Aorta (tissue), 5 donors: ENCODE data around the gene PROP1. TPM values are rescaled to one million over a fixed set of nuclear protein-coding genes. Genes with fewer than 3 reads are reported as not detected.
"Not testable (repeated sequence)": the region's sequence is repeated elsewhere in the genome, so short reads cannot be mapped to it uniquely, and the experiment has no call there.

ENCODE experiments used
- ATAC-seq: fragments of 200-7000 bp; cut with Tn5 transposase; one replicate; pipeline ENCODE4 v1.9.1; 2022; ENCODE audit warnings: moderate library complexity; ENCODE audit not compliant: low FRiP score
- DNase-seq, 2 donors: peaks; one replicate each; pipeline ENCODE4 v3.0.0-alpha.2; 2020
- H3K27ac ChIP-seq, 2 donors: one replicate each; pipeline ENCODE4 v1.5.1; 2013; ENCODE audit warnings: low read length in 2 of 2, mild to moderate bottlenecking in 2 of 2, moderate library complexity in 2 of 2, control low read depth in 1 of 2, inconsistent platforms in 1 of 2, low read depth in 1 of 2
- H3K27me3 ChIP-seq, 2 donors: one replicate each; pipeline ENCODE4 v1.6.1; 2013; ENCODE audit warnings: control low read depth in 1 of 2, low read length in 1 of 2, mild to moderate bottlenecking in 1 of 2, moderate library complexity in 1 of 2; ENCODE audit not compliant: insufficient read depth in 2 of 2, control insufficient read depth in 1 of 2
- H3K36me3 ChIP-seq, 2 donors: one replicate each; pipeline ENCODE4 v1.6.1; 2013; ENCODE audit warnings: control low read depth in 1 of 2, low read length in 1 of 2, mild to moderate bottlenecking in 1 of 2; ENCODE audit not compliant: insufficient read depth in 2 of 2, control insufficient read depth in 1 of 2
- H3K4me1 ChIP-seq, 2 donors: one replicate each; pipeline ENCODE4 v1.6.1; 2013; ENCODE audit warnings: low read length in 2 of 2, control low read depth in 1 of 2, mild to moderate bottlenecking in 1 of 2, moderate library complexity in 1 of 2; ENCODE audit not compliant: insufficient read depth in 2 of 2, control insufficient read depth in 1 of 2
- H3K4me3 ChIP-seq, 2 donors: one replicate each; pipeline ENCODE4 v1.5.1; 2013; ENCODE audit warnings: low read length in 2 of 2, control low read depth in 1 of 2, mild to moderate bottlenecking in 1 of 2
- H3K9me3 ChIP-seq: one replicate; pipeline ENCODE4 v1.6.1; 2013; ENCODE audit warnings: mild to moderate bottlenecking, low read length; ENCODE audit not compliant: control insufficient read depth
- WGBS, 2 donors: extraction: QIAGEN DNeasy Blood & Tissue Kit; methylation state at CpG; one replicate each; pipeline ENCODE4 v1.1.7; 2013; 5-methylcytosine and 5-hydroxymethylcytosine counted together
- intact Hi-C, 2 donors: fragments of 100-400 bp; cut with DNase I; formaldehyde crosslinking; loops; one replicate each; pipeline versions ENCODE4 v1.14.2 to v1.15.0; 2022
- polyA plus RNA-seq, 2 donors: library from polyadenylated mRNA; stranded (reverse); fragments of 200-250 nt; gene quantifications; one replicate each; pipeline ENCODE4 v1.2.3, GENCODE V29; 2013
- total RNA-seq, 2 donors: library from RNA; stranded (reverse); fragmentation: NEBNext Ultra II Directional; extraction: Animal tissue kit (Norgen Biotek cat#: 25700); gene quantifications; one replicate each; pipeline ENCODE4 v1.2.1, GENCODE V29; 2021
- donor health status: healthy with polysubstance abuse.
- donor health status: Bipolar disorder and iron deficiency.
- donor health status: DM: no; HTN: no; CAD: no.
- donor health status: DM: no; HTN: no; CAD: no.
- donor health status: DM: yes; HTN: yes; CAD: no.

PROP1 gene
- total and polyA plus RNA-seq, 4 donors = not detected

DNA sequence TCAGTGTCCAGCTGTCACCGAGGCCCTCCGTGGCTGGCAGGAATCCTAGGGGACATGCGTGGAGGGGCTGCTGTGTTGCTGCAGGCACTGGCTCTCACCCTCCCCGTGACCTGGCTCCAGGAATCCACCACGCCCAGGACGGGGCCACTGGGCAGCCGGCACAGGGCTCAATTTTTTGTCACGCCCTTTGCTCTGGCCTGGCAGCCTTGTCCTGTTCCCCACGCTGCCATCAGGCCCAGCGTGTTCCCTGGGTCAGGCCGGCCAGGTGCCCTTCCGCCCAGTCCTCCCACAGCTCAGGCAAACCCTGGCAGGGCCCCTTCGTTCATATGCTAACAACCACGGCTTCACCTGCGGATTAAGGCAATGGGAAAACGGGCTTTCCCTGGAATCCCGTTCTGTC, 37.3 kb downstream of the PROP1 start:
- no peak overlapping the region for H3K27ac ChIP-seq
- no peak for DNase-seq
- no peaks in the 10 kb centered on the region for H3K4me1 ChIP-seq
- H3K9me3 ChIP-seq = no peaks in the 10 kb centered on the region
- no peak overlapping the region for H3K4me3 ChIP-seq
- intact Hi-C loops = no loop called here
- 61 to 70% methylated on average over 16 to 17 of the region's 17 CpGs for WGBS, 2 donors
- no peak for ATAC-seq
- no peaks in the 10 kb centered on the region for H3K27me3 ChIP-seq
- no peaks in the 10 kb centered on the region for H3K36me3 ChIP-seq

DNA sequence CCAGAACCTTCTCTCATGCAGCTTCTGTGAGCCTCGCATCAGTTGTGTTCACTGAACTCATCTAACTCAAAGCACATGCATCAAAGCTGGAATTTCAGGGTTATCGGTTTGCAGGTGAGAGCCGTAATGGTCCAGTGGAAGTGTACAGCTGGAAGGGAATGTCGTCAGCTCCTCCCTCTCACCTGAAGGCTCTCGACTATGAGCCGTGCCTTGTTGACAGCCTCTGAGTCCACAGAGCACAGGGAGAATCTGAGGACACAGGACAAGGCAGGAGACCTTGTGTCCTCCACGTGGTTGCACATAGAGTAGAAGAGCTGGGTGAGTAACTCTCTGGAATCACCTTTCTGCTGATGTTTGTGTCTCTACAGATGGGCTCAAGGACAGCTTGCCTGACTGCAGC, 38.8 kb downstream of the PROP1 start:
- Histone ChIP-seq H3K36me3 (no peaks in the 10 kb centered on the region), H3K27me3 (no peaks in the 10 kb centered on the region), H3K4me1 (no peaks in the 10 kb centered on the region), H3K9me3 (no peaks in the 10 kb centered on the region), H3K27ac (no peak overlapping the region), H3K4me3 (no peak overlapping the region)
- intact Hi-C loops = no loop called here
- ATAC-seq (peak; percentile 26), DNase-seq (no peak)
- 84 to 90% methylated on average over 7 of the region's 7 CpGs for WGBS, 2 donors

DNA sequence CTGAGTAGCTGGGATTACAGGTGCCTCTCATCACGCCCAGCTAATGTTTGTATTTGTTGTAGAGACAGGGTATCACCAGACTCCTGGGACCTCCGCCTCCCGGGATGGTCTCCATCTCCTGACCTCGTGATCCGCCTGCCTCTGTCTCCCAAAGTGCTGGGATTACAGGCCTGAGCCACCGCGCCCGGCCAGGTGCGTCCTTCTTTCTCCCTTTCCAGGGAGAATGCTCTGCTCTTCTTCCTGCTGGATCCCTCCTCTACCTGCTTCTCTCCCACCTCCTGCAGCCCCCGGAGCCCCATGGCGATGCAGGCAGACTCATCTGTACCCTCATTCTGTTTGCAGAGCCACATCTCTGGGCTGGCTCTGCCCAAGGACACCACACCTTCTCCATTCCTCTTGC, 42.9 kb downstream of the PROP1 start:
- H3K27ac ChIP-seq, ATAC-seq, intact Hi-C loops, H3K27me3 ChIP-seq, H3K4me1 ChIP-seq, H3K9me3 ChIP-seq, DNase-seq, H3K36me3 ChIP-seq, H3K4me3 ChIP-seq: not testable (repeated sequence)
- WGBS, 2 donors = 95 to 98% methylated on average over 9 to 10 of the region's 11 CpGs

- DNase-seq, H3K9me3 ChIP-seq, intact Hi-C loops, H3K4me3 ChIP-seq, H3K4me1 ChIP-seq, H3K27ac ChIP-seq, ATAC-seq, H3K36me3 ChIP-seq, H3K27me3 ChIP-seq: not testable (repeated sequence)
- WGBS, 2 donors = 62 to 77% methylated on average over 6 to 7 of the region's 10 CpGs
Measured at GRCh38 chr5:177949656-177950055, 46.4 kb downstream of the PROP1 start.

DNA sequence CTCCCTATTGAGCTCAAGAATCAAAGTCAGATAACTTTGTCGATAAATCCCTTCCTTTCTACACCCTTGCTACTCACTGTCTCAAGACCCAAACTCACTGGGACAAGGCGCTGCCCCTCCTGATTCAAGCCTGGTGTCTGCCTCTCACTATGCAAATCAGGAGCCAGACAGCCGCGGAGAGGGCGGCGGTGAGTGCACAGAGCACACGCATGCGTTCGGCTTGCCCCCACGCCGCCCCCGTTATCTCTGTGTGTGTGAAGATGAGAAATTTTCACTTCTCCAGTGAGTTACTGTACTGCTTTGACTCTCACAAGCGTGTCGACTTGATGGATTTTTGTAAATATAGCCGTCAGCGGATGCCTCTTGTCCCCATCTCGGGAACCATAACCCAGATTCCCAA, 47.0 kb downstream of the PROP1 start:
- H3K27me3 ChIP-seq, H3K4me3 ChIP-seq, H3K36me3 ChIP-seq, intact Hi-C loops, ATAC-seq, H3K4me1 ChIP-seq, DNase-seq, H3K9me3 ChIP-seq, H3K27ac ChIP-seq: not testable (repeated sequence)
- WGBS, 2 donors = 16% methylated on average over 8 of the region's 17 CpGs; no CpG with 5 or more reads in 1 of the 2 donors

DNA sequence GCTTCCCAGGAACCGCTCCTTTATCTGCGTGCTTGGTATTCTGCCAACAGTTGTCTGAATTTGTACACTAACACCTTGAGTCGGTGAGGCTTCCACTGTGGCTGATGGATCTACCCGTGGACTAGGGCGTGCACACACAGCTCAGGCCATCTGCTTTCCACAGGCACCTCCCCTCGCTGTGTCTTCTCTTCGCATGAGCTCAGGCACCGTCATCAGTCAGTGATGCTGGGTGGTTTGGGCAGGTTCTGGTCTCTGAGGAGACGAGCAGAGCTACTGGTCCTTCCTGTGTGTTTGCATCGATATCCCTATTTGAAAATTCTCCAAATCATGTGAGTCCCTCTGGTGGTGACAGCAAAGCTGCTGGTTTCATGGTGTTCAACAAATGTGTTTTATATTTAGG, 48.1 kb downstream of the PROP1 start:
- H3K4me1 ChIP-seq, H3K27ac ChIP-seq, H3K4me3 ChIP-seq, H3K36me3 ChIP-seq, ATAC-seq, H3K9me3 ChIP-seq, intact Hi-C loops, DNase-seq, H3K27me3 ChIP-seq: not testable (repeated sequence)
- WGBS, 2 donors = 75 to 80% methylated on average over 8 to 10 of the region's 10 CpGs

DNA sequence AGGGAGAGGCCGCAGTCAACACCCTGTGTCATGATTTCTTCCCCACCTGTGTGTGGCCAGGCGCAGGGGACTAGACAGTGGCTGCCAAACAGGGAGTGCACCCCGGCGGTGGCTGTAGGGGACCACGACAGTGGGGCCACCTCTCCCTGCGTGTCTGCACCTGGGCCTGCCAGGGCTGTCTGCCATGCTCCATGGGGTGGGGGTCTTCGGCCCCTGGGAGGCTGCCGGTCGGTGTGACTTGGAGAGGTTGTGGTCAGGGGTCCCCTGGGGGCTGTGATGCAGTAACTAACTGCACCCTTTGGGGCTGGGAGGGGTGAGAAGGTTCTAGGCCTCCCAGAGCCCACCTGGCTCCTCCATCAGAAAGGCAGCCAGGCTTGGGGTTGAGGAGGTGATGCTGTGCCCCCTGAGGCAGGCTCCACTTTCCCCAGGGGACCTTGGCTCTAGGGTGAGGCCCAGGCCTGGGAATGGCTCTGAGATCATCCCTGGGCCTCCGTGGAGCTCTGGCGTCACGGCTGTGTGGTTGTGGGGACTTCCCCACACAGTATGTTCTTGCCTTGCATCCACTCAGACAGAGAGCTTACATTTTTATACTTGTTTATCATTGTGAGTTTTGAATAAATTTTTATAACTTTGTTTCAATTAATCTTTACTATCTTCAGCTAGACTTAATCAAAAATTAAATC, 50.3 kb downstream of the PROP1 start:
- H3K27ac ChIP-seq, H3K4me1 ChIP-seq, H3K27me3 ChIP-seq, H3K4me3 ChIP-seq, H3K36me3 ChIP-seq, DNase-seq, H3K9me3 ChIP-seq, ATAC-seq, intact Hi-C loops: not testable (repeated sequence)
- 86 to 87% methylated on average over 8 to 11 of the region's 12 CpGs for WGBS, 2 donors

DNA sequence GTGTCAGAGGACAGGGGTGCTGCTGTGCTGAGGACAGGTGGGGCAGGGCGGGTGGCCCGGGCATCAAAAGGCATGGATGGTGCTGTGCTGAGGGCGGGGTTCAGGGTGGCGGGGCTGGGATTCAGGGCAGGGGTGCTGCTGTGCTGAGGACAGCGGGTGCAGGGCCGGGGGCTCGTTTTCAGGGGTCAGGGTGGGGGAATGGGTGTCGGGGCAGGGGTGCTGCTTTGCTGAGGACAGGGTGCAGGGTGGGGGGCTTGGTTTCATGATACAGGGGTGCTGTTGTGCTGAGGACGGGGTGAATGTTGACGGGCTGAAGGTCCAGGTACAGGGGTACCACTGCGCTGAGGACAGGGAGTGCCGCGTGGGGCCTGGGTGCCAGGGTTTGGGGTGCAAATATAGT, 50.9 kb downstream of the PROP1 start:
- H3K4me1 ChIP-seq, H3K27ac ChIP-seq, H3K36me3 ChIP-seq, DNase-seq, intact Hi-C loops, H3K9me3 ChIP-seq, H3K27me3 ChIP-seq, H3K4me3 ChIP-seq, ATAC-seq: not testable (repeated sequence)
- WGBS, 2 donors = 94 to 96% methylated on average over 13 of the region's 13 CpGs
